NCI-H2171 (cell line): Measurements from ENCODE around the gene CDKN2A.

Source experiments
- DNase-seq: peaks from one replicate; lab custom pipeline; 2025; lab: John Stamatoyannopoulos, UW

The CDKN2A gene

GRCh38 chr9:22005702-22006606, 11.8 kb upstream of the CDKN2A start:
- no peak for DNase-seq

- no peak for DNase-seq
Measured at GRCh38 chr9:22005021-22005701, 11.0 kb upstream of the CDKN2A start.

GRCh38 chr9:22002038-22002437, 7.8 kb upstream of the CDKN2A start:
- no peak for DNase-seq

- no peak for DNase-seq
Measured at GRCh38 chr9:21998026-21998425, 3.8 kb upstream of the CDKN2A start.

- no peak for DNase-seq
Measured at GRCh38 chr9:21997480-21997879, 3.3 kb upstream of the CDKN2A start.

GRCh38 chr9:21996858-21997257, 2.7 kb upstream of the CDKN2A start:
- no peak for DNase-seq

DNA sequence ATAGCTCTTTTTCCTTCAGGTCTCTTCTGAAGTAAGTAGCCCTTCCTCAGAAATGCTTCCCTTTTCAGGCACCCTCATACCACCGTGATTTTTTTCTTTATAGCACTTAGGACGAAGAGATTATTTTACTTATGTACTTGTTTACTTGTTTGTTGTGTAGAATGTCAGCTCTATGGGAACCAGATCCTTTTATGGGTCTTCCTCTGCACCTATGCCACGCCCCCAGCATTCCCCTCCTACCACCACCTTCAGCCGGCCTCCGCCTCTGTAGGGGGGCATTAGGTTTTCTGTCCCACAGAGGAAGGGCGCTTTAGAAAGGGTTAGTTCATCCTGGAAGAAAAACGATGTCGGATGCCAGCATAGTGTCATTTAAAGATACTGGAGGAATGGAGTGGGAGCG, 2.2 kb upstream of the CDKN2A start:
- no peak for DNase-seq

- DNase-seq: no peak
Measured at GRCh38 chr9:21995666-21996398, 1.6 kb upstream of the CDKN2A start.

- peak; percentile 46 for DNase-seq
Measured at GRCh38 chr9:21995006-21995665, 944 bp upstream of the CDKN2A start.

DNA sequence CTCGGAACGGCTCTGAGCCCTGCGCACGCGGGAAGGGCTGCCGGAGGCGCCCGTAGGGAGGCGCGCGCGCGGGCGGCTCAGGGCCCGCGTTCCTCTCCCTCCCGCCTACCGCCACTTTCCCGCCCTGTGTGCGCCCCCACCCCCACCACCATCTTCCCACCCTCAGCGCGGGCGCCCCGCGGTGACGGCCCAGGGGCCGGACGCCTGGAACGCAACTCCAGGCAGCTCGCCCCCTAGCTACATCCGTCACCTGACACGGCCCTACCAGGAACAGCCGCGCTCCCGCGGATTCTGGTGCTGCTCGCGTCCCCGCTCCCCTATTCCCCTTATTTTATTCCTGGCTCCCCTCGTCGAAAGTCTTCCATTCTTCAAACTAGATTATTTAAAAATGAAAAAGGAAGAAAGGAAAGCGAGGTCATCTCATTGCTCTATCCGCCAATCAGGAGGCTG, 389 bp upstream of the CDKN2A start, which contains the start of gene CDKN2B-AS1:
Gene CDKN2B-AS1, plus strand, starts transcription at position 236 of the 450 bp plus-strand sequence.
- peak; percentile 74 for DNase-seq

GRCh38 chr9:21993007-21993406, 1.2 kb downstream of the CDKN2A start:
- DNase-seq: no peak

- DNase-seq: no peak
Measured at GRCh38 chr9:21991072-21991959, 2.9 kb downstream of the CDKN2A start.

DNA sequence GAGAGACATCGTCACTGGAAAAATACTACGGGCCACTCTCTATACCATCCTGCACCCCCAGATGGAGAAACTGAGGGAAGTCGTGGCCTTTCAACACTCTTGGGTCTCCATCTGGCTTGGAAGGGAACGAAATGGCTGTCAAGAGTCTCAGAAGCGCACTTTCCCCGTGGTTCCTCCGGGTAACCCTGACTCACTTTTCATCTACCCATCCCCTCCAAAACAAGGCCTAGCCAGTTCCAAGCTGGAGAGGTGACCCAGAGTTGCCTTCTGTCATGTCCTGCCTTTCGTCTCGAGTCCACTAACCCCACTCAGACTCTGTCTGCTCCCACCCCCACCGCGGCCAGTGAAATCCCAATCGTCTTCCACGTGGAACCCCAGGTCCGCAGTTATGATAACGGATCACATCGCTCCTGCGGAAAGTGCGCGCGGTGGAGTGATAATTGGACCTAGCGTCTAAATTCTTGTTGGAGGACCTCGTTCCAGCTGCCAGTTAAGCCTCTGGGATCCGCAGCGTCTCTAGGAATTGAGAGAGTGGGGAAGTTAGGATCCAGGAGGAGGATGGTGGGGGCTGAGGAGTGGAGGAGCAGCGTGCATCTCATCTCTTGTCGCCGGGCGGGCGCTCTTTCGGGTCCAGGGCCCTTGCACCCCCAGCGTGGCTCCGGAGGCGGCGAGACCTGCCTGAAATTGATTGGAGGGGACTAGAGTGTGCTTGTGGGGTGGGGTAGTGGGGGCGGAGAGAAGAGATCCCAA, 4.6 kb downstream of the CDKN2A start:
- no peak for DNase-seq

- no peak for DNase-seq
Measured at GRCh38 chr9:21988056-21988990, 5.9 kb downstream of the CDKN2A start.

DNA sequence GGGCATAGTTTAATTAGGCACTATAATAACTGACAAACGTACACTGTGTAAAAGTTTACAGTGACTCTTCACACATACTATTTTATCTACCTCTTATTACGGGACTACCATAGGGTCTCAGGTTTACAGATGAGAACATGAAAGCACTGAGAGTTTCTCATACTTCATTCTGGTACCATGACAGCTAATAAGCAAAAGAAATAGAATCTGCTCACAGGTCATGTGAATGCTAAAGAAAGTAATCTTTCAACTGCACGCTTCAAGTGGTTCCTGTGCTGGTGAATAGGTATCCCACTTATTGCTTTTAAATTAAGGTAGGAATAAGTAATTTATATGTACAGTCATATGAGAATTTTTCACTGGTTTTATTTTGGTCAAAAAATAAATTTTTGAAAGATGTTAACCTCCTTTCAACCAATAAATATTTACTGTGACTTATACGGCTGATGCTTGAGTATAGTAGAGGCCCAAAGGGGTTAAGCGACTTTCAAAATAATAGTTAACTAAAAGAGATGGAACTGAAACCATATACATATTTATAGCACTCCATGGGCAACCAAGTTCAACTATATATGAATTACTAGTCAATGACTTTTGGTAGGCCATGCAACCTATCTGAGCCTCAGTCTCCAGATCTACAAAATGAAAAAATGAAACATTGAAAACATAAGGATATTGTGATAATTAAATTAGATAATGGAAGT, 8.1 kb downstream of the CDKN2A start:
- DNase-seq: no peak

GRCh38 chr9:21984101-21984500, 10.1 kb downstream of the CDKN2A start:
- DNase-seq: no peak

GRCh38 chr9:21983561-21983935, 10.6 kb downstream of the CDKN2A start:
- DNase-seq: no peak

GRCh38 chr9:21982861-21983560, 11.2 kb downstream of the CDKN2A start:
- no peak for DNase-seq
